Measurements from ENCODE around the gene SPATA2L. TPM values are rescaled to one million over a fixed set of nuclear protein-coding genes. Genes with fewer than 3 reads are reported as not detected.
A peak's percentile ranks its signal among the peaks of the same experiment; 100 is the strongest.

Gene SPATA2L
- total and polyA plus RNA-seq, 2 of the 8 experiments (the other 6 are each of a cell fraction or from before 2014, with no cell fraction given) = 9.3 to 12.5 TPM

DNA sequence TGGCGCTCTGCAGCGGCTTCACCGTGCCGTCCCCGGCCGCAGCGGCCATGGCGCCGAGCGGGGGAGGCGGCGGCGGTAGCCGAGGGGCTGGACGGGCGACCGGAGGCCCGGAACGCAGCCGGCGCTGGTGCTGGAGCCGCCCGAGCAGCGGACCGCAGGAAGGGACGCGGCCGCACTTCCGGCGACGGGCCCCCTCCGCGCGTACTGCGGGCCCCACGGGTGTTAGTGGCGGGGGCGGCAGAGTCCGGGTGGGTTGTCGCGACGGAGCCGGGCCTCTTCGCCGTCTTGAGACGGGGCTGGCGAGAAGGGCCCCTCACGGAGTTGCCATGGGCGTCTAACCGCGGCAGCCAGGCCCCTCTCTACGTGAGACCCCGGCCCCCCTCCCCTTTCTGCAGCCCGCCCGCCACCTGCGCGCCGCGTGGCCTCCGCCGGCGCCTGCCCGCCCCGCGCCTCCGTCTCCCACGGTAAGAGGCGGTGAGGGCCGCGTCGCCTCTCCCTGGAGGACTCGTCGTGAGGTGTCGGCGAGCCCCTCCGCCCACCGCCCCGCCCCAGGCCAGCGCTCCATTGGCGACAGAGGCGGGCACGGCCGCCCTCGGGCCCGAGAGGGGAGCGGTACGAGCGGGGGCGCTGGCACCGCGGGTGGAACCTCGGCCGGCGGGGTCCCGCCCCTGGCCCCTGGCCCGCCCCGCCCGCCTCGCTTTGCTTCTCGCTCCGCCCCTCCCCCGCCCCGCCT is 19.5 kb upstream of the SPATA2L start, which contains the start of the genes VPS9D1 and ZNF276:
Gene VPS9D1 (minus strand): TSS at position 86 of the 733 bp plus-strand sequence. CDS start 37 bp downstream, at position 49.
Gene ZNF276 (plus strand): TSS at position 725 of the 733 bp plus-strand sequence. CDS start 104 bp downstream, outside the sequence.
- peaks cover 14% of the 10 kb centered on the region for H3K23me2 ChIP-seq (ENCODE audit: low read depth, low read length)
- H3K27ac ChIP-seq (ENCODE audit: low read depth, low read length) = peak within 1 kb of the TSS; percentile 52; the same call in 1 of the 2 replicates
- H4K91ac ChIP-seq (replicated peaks; ENCODE audit: insufficient read length, low read length) = no peak within 1 kb of the TSS
- H3K56ac ChIP-seq (replicated peaks; ENCODE audit: insufficient read length, low read depth, low read length) = peak within 1 kb of the TSS; percentile 46
- FAIRE-seq = no peak
- DNase-seq (ENCODE audit: low read depth in 1 of 2, low spot score in 2 of 2) = peak in 1 of 2 experiments; percentile 89
- 1% methylated on average over 27 of the region's 103 CpGs; no CpG with 5 or more reads in 1 of the 2 experiments for WGBS, 2 experiments (ENCODE audit: extremely low coverage in 1 of 2, insufficient coverage in 1 of 2, insufficient read length in 1 of 2, insufficient replicate concordance in 2 of 2, low coverage in 1 of 2, low lambda C conversion rate in 2 of 2, missing lambda C conversion rate in 1 of 2)
- no peaks in the 10 kb centered on the region for H3K79me2 ChIP-seq (ENCODE audit: control insufficient read depth in 1 of 2, insufficient read depth in 2 of 2, low read length in 2 of 2)
- peak within 1 kb of the TSS; percentile 64 to 87 (median 68) for H3K4me3 ChIP-seq (ENCODE audit: extremely low read depth in 1 of 4, insufficient read depth in 2 of 4, low read depth in 3 of 4, low read length in 4 of 4)
- peaks cover 18 to 31% of the 10 kb centered on the region in 2 experiments for H4K20me1 ChIP-seq (replicated peaks in 1 of 2; ENCODE audit: control insufficient read depth in 1 of 2, insufficient read depth in 2 of 2, low read length in 2 of 2)
- peak within 1 kb of the TSS; percentile 98 for H4K8ac ChIP-seq (ENCODE audit: extremely low read depth, insufficient read depth, low read length)
- no peak within 1 kb of the TSS for H3K14ac ChIP-seq (ENCODE audit: insufficient read length)
- no peak within 1 kb of the TSS for H2AK5ac ChIP-seq (ENCODE audit: low read depth, low read length)
- no peaks in the 10 kb centered on the region for H3K79me1 ChIP-seq (ENCODE audit: low read depth, low read length)
- H2BK5ac ChIP-seq (ENCODE audit: low read depth, low read length) = no peak within 1 kb of the TSS; the same call in 1 of the 2 replicates
- peak within 1 kb of the TSS; percentile 40 to 64 (median 56) for H3K9ac ChIP-seq (replicated peaks in 1 of 4; ENCODE audit: extremely low read depth in 1 of 4, low read depth in 3 of 4, low read length in 3 of 4)
- peaks cover 0 to 3% (median 1%) of the 10 kb centered on the region in 4 experiments; a peak in 1 of 8 replicates for H3K36me3 ChIP-seq (ENCODE audit: control insufficient read depth in 2 of 4, insufficient read depth in 4 of 4, low read length in 3 of 4)
- ChIA-PET POLR2A (ENCODE audit: partially characterized antibody) (interaction anchor here (0.6 to 8.1 kb wide), 13 partner anchors 9 to 247 kb away, joined by 3 to 98 read pairs (median 4); partner anchors contain the start of genes SPATA2L, TCF25 and TUBB3), CTCF (ENCODE audit: partially characterized antibody) (interaction anchor here (1.1 to 1.6 kb wide), 2 partner anchors 15 to 22 kb away, joined by 4 to 11 read pairs; no protein-coding TSS in a partner anchor)
- H2BK120ac ChIP-seq (replicated peaks; ENCODE audit: low read depth, low read length) = no peak within 1 kb of the TSS
- no peak within 1 kb of the TSS for H2AFZ ChIP-seq (ENCODE audit: low read length)
- no peak within 1 kb of the TSS for H2BK12ac ChIP-seq (ENCODE audit: low read depth, low read length)
- H3K4me2 ChIP-seq (ENCODE audit: insufficient read depth in 1 of 2, low read depth in 2 of 2, low read length in 2 of 2) = peak within 1 kb of the TSS; percentile 83 to 95
- peaks cover 8 to 58% (median 46%) of the 10 kb centered on the region in 4 experiments for H3K27me3 ChIP-seq (replicated peaks in 1 of 4; ENCODE audit: control insufficient read depth in 3 of 4, extremely low read depth in 1 of 4, insufficient read depth in 3 of 4, low read length in 3 of 4)
- H3K4me1 ChIP-seq (replicated peaks in 1 of 4; ENCODE audit: control insufficient read depth in 3 of 4, insufficient read depth in 4 of 4, low read length in 3 of 4) = peaks cover 0 to 13% (median 10%) of the 10 kb centered on the region in 4 experiments; a peak in 5 of 7 replicates
- no peak within 1 kb of the TSS for H3K23ac ChIP-seq (ENCODE audit: insufficient read length)
- no peak within 1 kb of the TSS for H2BK15ac ChIP-seq (ENCODE audit: low read length)
- peak within 1 kb of the TSS; percentile 53 for H3K4ac ChIP-seq (replicated peaks; ENCODE audit: insufficient read length, low read depth, low read length)
- H3K18ac ChIP-seq (ENCODE audit: extremely low read depth, low read length) = peak within 1 kb of the TSS; percentile 51
- H2BK20ac ChIP-seq (ENCODE audit: low read length) = no peak within 1 kb of the TSS
- peak within 1 kb of the TSS; percentile 66 for H4K5ac ChIP-seq (ENCODE audit: insufficient read length, low read depth, low read length)
- no peaks in the 10 kb centered on the region for H3K9me3 ChIP-seq (ENCODE audit: insufficient read depth in 2 of 2, low read depth in 1 of 2, low read length in 1 of 2)
- peak; percentile 21; the same call in 1 of the 2 replicates for TF ChIP-seq SIX5 (IDR thresholded peaks at IDR 0.05; ENCODE audit: low read depth, low read length)
- TF ChIP-seq HDAC2 (IDR thresholded peaks at IDR 0.05; ENCODE audit: borderline replicate concordance in 1 of 2, low read depth in 2 of 2, low read length in 2 of 2) = peak; percentile 54 to 70; a peak in 1 of 4 replicates
- peak; percentile 71 for TF ChIP-seq TAF1 (IDR thresholded peaks at IDR 0.05; ENCODE audit: low read depth, low read length)
- no peak for TF ChIP-seq RNF2 (IDR thresholded peaks at IDR 0.05; ENCODE audit: borderline replicate concordance, low read depth, low read length, missing control alignments, poor library complexity, severe bottlenecking)
- TF ChIP-seq JUN (IDR thresholded peaks at IDR 0.05; ENCODE audit: low read depth, low read length) = no peak
- TF ChIP-seq KDM4A (IDR thresholded peaks at IDR 0.05; ENCODE audit: low read depth, low read length, severe bottlenecking) = peak; percentile 71

All from H1 (cell line).